GM12892 (cell line): ENCODE measurements around the gene TNFRSF13B.
"Not testable (repeated sequence)": the region's sequence is repeated elsewhere in the genome, so short reads cannot be mapped to it uniquely, and the experiment has no call there.

ENCODE experiments used
- POLR2A ChIP-seq: IDR thresholded peaks from 2 replicates; pipeline ENCODE4 v1.6.1; 2011; ENCODE audit warnings: low read depth, low read length, control low read depth
- POLR2AphosphoS5 ChIP-seq: IDR thresholded peaks from 2 replicates; pipeline ENCODE4 v1.6.1; 2011; ENCODE audit warnings: low read depth, low read length, control low read depth

DNA sequence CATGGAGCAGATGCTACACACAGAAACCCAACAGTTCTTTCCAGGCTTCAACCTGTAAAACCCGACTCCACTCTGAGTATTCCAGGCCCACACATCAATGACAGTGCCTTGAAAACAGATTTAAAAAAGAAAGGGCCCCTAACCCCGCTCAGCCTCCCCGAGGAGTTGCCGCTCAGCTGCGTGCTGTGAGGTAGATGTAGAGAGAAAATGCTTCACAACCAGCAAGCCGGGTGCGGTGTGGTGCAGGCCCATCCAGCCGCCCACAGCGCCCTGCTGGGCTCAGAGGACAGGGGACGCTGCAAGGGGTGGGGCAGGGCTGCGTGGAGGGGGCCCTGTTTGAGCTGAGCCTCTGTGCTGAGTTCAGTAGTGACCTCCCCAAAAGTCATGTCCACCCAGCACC is 24.8 kb upstream of the TNFRSF13B start:
- not testable (repeated sequence) for TF ChIP-seq POLR2A, POLR2AphosphoS5
